Measurements from ENCODE around the gene DUOX2. TPM values are rescaled to one million over a fixed set of nuclear protein-coding genes. Genes with fewer than 3 reads are reported as not detected.

The DUOX2 gene
- total and polyA plus RNA-seq, 2 of the 13 experiments (the other 11 are each of a cell fraction or from before 2014, with no cell fraction given): 0.08 TPM; not detected in 1

- TF ChIP-seq FOXA3 (CRISPR knock-in tag; IDR thresholded peaks at IDR 0.05) (0 out of 2 replicates have a peak, but pooled peaks have one; percentile 28), PHF21A (CRISPR knock-in tag; IDR thresholded peaks at IDR 0.05) (no peak), REPIN1 (CRISPR knock-in tag; IDR thresholded peaks at IDR 0.05; ENCODE audit: borderline replicate concordance, low read depth) (no peak), ZNF687 (CRISPR knock-in tag; IDR thresholded peaks at IDR 0.05) (peak; percentile 63), SIX1 (CRISPR knock-in tag; IDR thresholded peaks at IDR 0.05; ENCODE audit: borderline replicate concordance) (peak; percentile 97), ZNF430 (CRISPR knock-in tag; IDR thresholded peaks at IDR 0.05) (peak; percentile 58; the same call in 1 of the 2 replicates), ZMYM4 (CRISPR knock-in tag; IDR thresholded peaks at IDR 0.05) (peak; percentile 56; the same call in 1 of the 2 replicates), MIXL1 (CRISPR knock-in tag; IDR thresholded peaks at IDR 0.05) (peak; percentile 70; the same call in 1 of the 2 replicates), ZNF33B (CRISPR knock-in tag; IDR thresholded peaks at IDR 0.05) (peak; percentile 68; the same call in 1 of the 2 replicates), EED (CRISPR knock-in tag; IDR thresholded peaks at IDR 0.05) (no peak), XRCC5 (optimal IDR thresholded peaks at IDR 0.05; ENCODE audit: low read length) (peak; percentile 99), HOXA9 (CRISPR knock-in tag; IDR thresholded peaks at IDR 0.05; ENCODE audit: borderline replicate concordance) (no peak), DRAP1 (CRISPR knock-in tag; IDR thresholded peaks at IDR 0.05) (0 out of 2 replicates have a peak, but pooled peaks have one; percentile 27), ZNF879 (CRISPR knock-in tag; IDR thresholded peaks at IDR 0.05) (no peak), ZNF547 (CRISPR knock-in tag; IDR thresholded peaks at IDR 0.05) (0 out of 2 replicates have a peak, but pooled peaks have one; percentile 36), STAG1 (CRISPR knock-in tag; IDR thresholded peaks at IDR 0.05) (peak; percentile 89), CTCF (CRISPR knock-in tag; IDR thresholded peaks at IDR 0.05) (peak; percentile 99), ZNF335 (CRISPR knock-in tag; IDR thresholded peaks at IDR 0.05) (0 out of 2 replicates have a peak, but pooled peaks have one; percentile 59), ZEB1 (IDR thresholded peaks at IDR 0.05; ENCODE audit: insufficient replicate concordance, low read depth) (no peak), KMT2B (CRISPR knock-in tag; IDR thresholded peaks at IDR 0.05) (peak; percentile 46; the same call in 1 of the 2 replicates), ZNF513 (CRISPR knock-in tag; conservative IDR thresholded peaks at IDR 0.05) (no peak), TARDBP (CRISPR knock-in tag; IDR thresholded peaks at IDR 0.05) (peak; percentile 74; the same call in 1 of the 2 replicates), TFAP4 (IDR thresholded peaks at IDR 0.05; ENCODE audit: borderline replicate concordance, low read depth) (peak; percentile 35; the same call in 1 of the 2 replicates)
Measured at GRCh38 chr15:45118131-45118588, 4.2 kb upstream of the DUOX2 start (continued).
